Measurements from ENCODE around the gene NAV2. TPM values are rescaled to one million over a fixed set of nuclear protein-coding genes. Genes with fewer than 3 reads are reported as not detected.

The NAV2 gene
- polyA plus RNA-seq, 1 experiment: 5.1 TPM

- Histone ChIP-seq H3K27ac (ENCODE audit: low read depth, low read length) (no peak overlapping the region), H3K27me3 (ENCODE audit: control insufficient read depth, insufficient read depth, low read length) (peaks cover 95% of the 10 kb centered on the region), H3K4me3 (ENCODE audit: low read depth, low read length) (no peak overlapping the region), H3K9me3 (ENCODE audit: control insufficient read depth, insufficient read depth, low read length) (peaks cover 17% of the 10 kb centered on the region)
- POLR2A ChIA-PET: no interaction called here
- DNase-seq (ENCODE audit: low read depth, low spot score): no peak
- no peak for TF ChIP-seq CTCF (IDR thresholded peaks at IDR 0.05; ENCODE audit: low read depth, low read length)
- CTCF ChIA-PET: no interaction called here
Measured at GRCh38 chr11:20159466-20160381, 447.1 kb downstream of the NAV2 start.

GRCh38 chr11:20160425-20161229, 448.0 kb downstream of the NAV2 start, which contains the start of gene DBX1:
Gene DBX1, minus strand, starts transcription at chr11:20160475. Its CDS starts 151 bp downstream, at chr11:20160324.
- Histone ChIP-seq H3K4me3 (ENCODE audit: low read depth, low read length) (no peak within 1 kb of the TSS), H3K27me3 (ENCODE audit: control insufficient read depth, insufficient read depth, low read length) (peaks cover 96% of the 10 kb centered on the region), H3K27ac (ENCODE audit: low read depth, low read length) (no peak within 1 kb of the TSS), H3K9me3 (ENCODE audit: control insufficient read depth, insufficient read depth, low read length) (peaks cover 17% of the 10 kb centered on the region)
- CTCF ChIA-PET: no interaction called here
- POLR2A ChIA-PET: no interaction called here
- no peak for TF ChIP-seq CTCF (IDR thresholded peaks at IDR 0.05; ENCODE audit: low read depth, low read length)
- no peak for DNase-seq (ENCODE audit: low read depth, low spot score)

GRCh38 chr11:20161230-20161918, 448.7 kb downstream of the NAV2 start:
- Histone ChIP-seq H3K27ac (ENCODE audit: low read depth, low read length) (no peak overlapping the region), H3K4me3 (ENCODE audit: low read depth, low read length) (no peak overlapping the region), H3K9me3 (ENCODE audit: control insufficient read depth, insufficient read depth, low read length) (peaks cover 16% of the 10 kb centered on the region), H3K27me3 (ENCODE audit: control insufficient read depth, insufficient read depth, low read length) (peaks cover 93% of the 10 kb centered on the region)
- no peak for DNase-seq (ENCODE audit: low read depth, low spot score)
- ChIA-PET POLR2A (no interaction called here), CTCF (interaction anchor here (0.7 kb wide), 1 partner anchor 29 kb away, joined by 3 read pairs; no protein-coding TSS in a partner anchor)
- TF ChIP-seq CTCF (IDR thresholded peaks at IDR 0.05; ENCODE audit: low read depth, low read length): no peak

- no peak overlapping the region for H3K4me3 ChIP-seq (ENCODE audit: low read depth, low read length)
- peaks cover 87% of the 10 kb centered on the region for H3K27me3 ChIP-seq (ENCODE audit: control insufficient read depth, insufficient read depth, low read length)
- peaks cover 11% of the 10 kb centered on the region for H3K9me3 ChIP-seq (ENCODE audit: control insufficient read depth, insufficient read depth, low read length)
- POLR2A ChIA-PET: interaction anchor here (0.7 kb wide), 1 partner anchor 482 kb away, joined by 4 read pairs; no protein-coding TSS in a partner anchor
- no peak for DNase-seq (ENCODE audit: low read depth, low spot score)
- CTCF ChIA-PET: interaction anchor here (0.7 kb wide), 1 partner anchor 29 kb away, joined by 3 read pairs; no protein-coding TSS in a partner anchor
- H3K27ac ChIP-seq (ENCODE audit: low read depth, low read length): no peak overlapping the region
- TF ChIP-seq CTCF (IDR thresholded peaks at IDR 0.05; ENCODE audit: low read depth, low read length): no peak
Measured at GRCh38 chr11:20161923-20162744, 449.5 kb downstream of the NAV2 start.
